HepG2 (cell line): ENCODE results near the gene CPNE1. TPM values are rescaled to one million over a fixed set of nuclear protein-coding genes. Genes with fewer than 3 reads are reported as not detected.

Experiments
- AKAP8 ChIP-seq: sonication (generic); formaldehyde crosslinking; IDR thresholded peaks from 2 replicates; pipeline ENCODE4 v1.5.1; 2020; ENCODE audit warnings: mild to moderate bottlenecking, missing genetic modification reagents
- ARID2 ChIP-seq: sonication (generic); formaldehyde crosslinking; IDR thresholded peaks from 2 replicates; pipeline ENCODE4 v1.8.1; 2022; ENCODE audit warnings: mild to moderate bottlenecking, missing genetic modification reagents, borderline replicate concordance
- FOXA1 ChIP-seq, 2 experiments: fragments of 450-650 bp in 1 of 2; sonication (generic) in 1 of 2; formaldehyde crosslinking in 1 of 2; IDR thresholded peaks; 2 replicates each; pipeline versions ENCODE4 v1.4.0 to v1.6.1; 2016 to 2020; ENCODE audit warnings: missing genetic modification reagents in 1 of 2
- HDAC6 ChIP-seq: fragments of 200-600 bp; sonication (generic); IDR thresholded peaks from 2 replicates; pipeline ENCODE4 v1.7.0; 2017; ENCODE audit warnings: mild to moderate bottlenecking, antibody characterized with exemption, low read length, low read depth
- HNRNPUL1 ChIP-seq: fragments of 200-400 bp; formaldehyde crosslinking; IDR thresholded peaks from 2 replicates; pipeline ENCODE4 v1.6.1; 2017; ENCODE audit warnings: low read depth, mild to moderate bottlenecking, low read length, moderate library complexity
- HOXA3 ChIP-seq: sonication (generic); formaldehyde crosslinking; IDR thresholded peaks from 2 replicates; pipeline ENCODE4 v1.5.0; 2020; ENCODE audit warnings: missing genetic modification reagents
- KDM5A ChIP-seq: fragments of 200-600 bp; sonication (generic); IDR thresholded peaks from 2 replicates; pipeline ENCODE4 v1.7.0; 2018; ENCODE audit warnings: antibody characterized with exemption, mild to moderate bottlenecking, low read length, borderline replicate concordance
- KLF13 ChIP-seq: sonication (generic); formaldehyde crosslinking; IDR thresholded peaks from 2 replicates; pipeline ENCODE4 v1.4.0; 2020; ENCODE audit warnings: mild to moderate bottlenecking, missing genetic modification reagents
- RXRB ChIP-seq: IDR thresholded peaks from 2 replicates; pipeline ENCODE4 v1.6.1; 2016; ENCODE audit warnings: borderline replicate concordance, missing genetic modification reagents, missing compliant biosample characterization
- SIX1 ChIP-seq: sonication (generic); formaldehyde crosslinking; IDR thresholded peaks from 2 replicates; pipeline ENCODE4 v1.4.0; 2020; ENCODE audit warnings: missing genetic modification reagents, borderline replicate concordance
- TCF7 ChIP-seq: sonication (generic); IDR thresholded peaks from 2 replicates; pipeline ENCODE4 v1.6.1; 2016; ENCODE audit warnings: antibody characterized with exemption, low read depth
- ZFP36L1 ChIP-seq: sonication (generic); formaldehyde crosslinking; IDR thresholded peaks from 2 replicates; pipeline ENCODE4 v1.8.0; 2022; ENCODE audit warnings: mild to moderate bottlenecking, missing genetic modification reagents, moderate library complexity
- ZNF557 ChIP-seq: sonication (generic); formaldehyde crosslinking; IDR thresholded peaks from 2 replicates; pipeline ENCODE4 v1.4.0; 2020; ENCODE audit warnings: missing genetic modification reagents
- ZNF709 ChIP-seq: sonication (generic); formaldehyde crosslinking; IDR thresholded peaks from 2 replicates; pipeline ENCODE4 v1.5.0; 2020; ENCODE audit warnings: mild to moderate bottlenecking, missing genetic modification reagents
- ZNF747 ChIP-seq: sonication (generic); formaldehyde crosslinking; IDR thresholded peaks from 2 replicates; pipeline ENCODE4 v1.8.1; 2023; ENCODE audit warnings: missing genetic modification reagents, mild to moderate bottlenecking, borderline replicate concordance
- ZSCAN30 ChIP-seq: sonication (generic); formaldehyde crosslinking; IDR thresholded peaks from 2 replicates; pipeline ENCODE4 v1.5.0; 2020; ENCODE audit warnings: mild to moderate bottlenecking, missing genetic modification reagents
- polyA plus RNA-seq, 8 experiments: library from polyadenylated mRNA; depleted of rRNA in 3 of 8; stranded (reverse) in 7 of 8; unstranded in 1 of 8; fragments of >200 nt; fragmentation: Illumina TruSeq in 4 of 8; extraction: Trizol in 4 of 8; gene quantifications; 2 replicates each; pipeline versions ENCODE4 v1.2.1 to v1.2.3, GENCODE V29; 2011 to 2016; ENCODE audit warnings: low read depth in 4 of 8, missing spikeins in 1 of 8, mixed read lengths in 1 of 8; ENCODE audit not compliant: insufficient read depth in 1 of 8
- total RNA-seq, 5 experiments: library from RNA; depleted of rRNA; stranded (reverse); fragments of >200 nt; fragmentation: Illumina TruSeq; extraction: Trizol; gene quantifications; 2 replicates each; pipeline ENCODE4 v1.2.3, GENCODE V29; 2016; ENCODE audit warnings: low read depth in 1 of 5
- TF ChIP-seq, protein P1 (sequence below): sonication (generic); formaldehyde crosslinking; IDR thresholded peaks from 2 replicates; pipeline ENCODE4 v1.4.0; 2020; ENCODE audit warnings: missing genetic modification reagents
- TF ChIP-seq, protein P2 (sequence below): IDR thresholded peaks from 2 replicates; pipeline ENCODE4 v1.4.0; 2020; ENCODE audit warnings: mild to moderate bottlenecking, missing genetic modification reagents

CPNE1 gene
- total and polyA plus RNA-seq, 2 of the 13 experiments (the other 11 are each of a cell fraction or from before 2014, with no cell fraction given): 408 to 431 TPM

DNA sequence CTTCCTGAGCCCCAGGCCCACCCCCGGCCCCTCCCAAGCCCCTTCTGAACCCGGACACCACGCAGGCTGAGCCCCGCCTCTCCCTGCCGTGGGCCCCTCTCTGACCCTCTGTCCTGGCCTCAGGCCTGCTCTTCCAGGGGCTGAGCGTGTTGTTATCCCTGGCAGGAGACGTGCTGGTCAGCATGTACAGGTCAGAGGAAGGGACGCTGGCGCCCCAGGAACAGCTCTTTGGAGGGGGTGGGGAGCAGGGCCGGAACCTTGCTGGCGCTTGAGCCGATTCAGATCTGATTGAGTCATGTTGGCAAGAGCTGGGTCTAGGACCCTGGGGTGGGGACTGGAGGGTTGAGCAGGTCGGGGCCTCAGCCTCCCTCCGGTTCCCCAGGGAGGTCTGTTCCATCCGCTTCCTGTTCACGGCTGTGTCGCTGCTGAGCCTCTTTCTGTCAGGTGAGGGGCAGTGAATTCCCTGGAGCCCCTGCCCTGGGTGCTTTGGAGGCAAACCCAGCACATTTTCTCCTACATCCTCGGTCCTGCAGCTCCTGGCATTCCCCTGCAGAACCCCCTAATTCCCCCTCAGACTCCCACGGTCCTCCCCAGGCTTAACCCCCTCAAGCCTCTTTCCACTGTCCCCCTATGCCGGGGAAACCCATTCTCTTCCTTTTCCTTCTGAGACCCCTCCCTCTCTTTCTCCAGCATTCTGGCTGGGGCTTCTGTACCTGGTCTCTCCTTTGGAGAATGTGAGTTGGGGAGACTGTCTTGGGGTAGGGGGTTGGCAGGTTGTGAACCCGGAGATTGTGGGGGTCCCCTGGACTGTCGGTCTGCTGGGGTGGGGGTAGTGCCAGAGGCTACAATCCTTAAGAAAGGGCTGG lies 47.1 kb downstream of the CPNE1 start (continued):
- TF ChIP-seq RXRB (CRISPR knock-in tag): peak; percentile 82
- TF ChIP-seq, protein P1, sequence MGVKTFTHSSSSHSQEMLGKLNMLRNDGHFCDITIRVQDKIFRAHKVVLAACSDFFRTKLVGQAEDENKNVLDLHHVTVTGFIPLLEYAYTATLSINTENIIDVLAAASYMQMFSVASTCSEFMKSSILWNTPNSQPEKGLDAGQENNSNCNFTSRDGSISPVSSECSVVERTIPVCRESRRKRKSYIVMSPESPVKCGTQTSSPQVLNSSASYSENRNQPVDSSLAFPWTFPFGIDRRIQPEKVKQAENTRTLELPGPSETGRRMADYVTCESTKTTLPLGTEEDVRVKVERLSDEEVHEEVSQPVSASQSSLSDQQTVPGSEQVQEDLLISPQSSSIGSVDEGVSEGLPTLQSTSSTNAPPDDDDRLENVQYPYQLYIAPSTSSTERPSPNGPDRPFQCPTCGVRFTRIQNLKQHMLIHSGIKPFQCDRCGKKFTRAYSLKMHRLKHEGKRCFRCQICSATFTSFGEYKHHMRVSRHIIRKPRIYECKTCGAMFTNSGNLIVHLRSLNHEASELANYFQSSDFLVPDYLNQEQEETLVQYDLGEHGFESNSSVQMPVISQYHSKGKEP (CRISPR knock-in tag): no peak
- peak; percentile 38; the same call in 1 of the 2 replicates for TF ChIP-seq ZFP36L1 (CRISPR knock-in tag)
- TF ChIP-seq TCF7: peak; percentile 31; the same call in 1 of the 2 replicates
- peak; percentile 19; the same call in 1 of the 2 replicates for TF ChIP-seq SIX1 (CRISPR knock-in tag)
- TF ChIP-seq HOXA3 (CRISPR knock-in tag): peak; percentile 57; the same call in 1 of the 2 replicates
- TF ChIP-seq ZNF747: peak; percentile 93
- TF ChIP-seq ZNF709 (CRISPR knock-in tag): no peak
- TF ChIP-seq HNRNPUL1: no peak
- no peak for TF ChIP-seq HDAC6
- TF ChIP-seq ZSCAN30 (CRISPR knock-in tag): no peak
- TF ChIP-seq, protein P2, sequence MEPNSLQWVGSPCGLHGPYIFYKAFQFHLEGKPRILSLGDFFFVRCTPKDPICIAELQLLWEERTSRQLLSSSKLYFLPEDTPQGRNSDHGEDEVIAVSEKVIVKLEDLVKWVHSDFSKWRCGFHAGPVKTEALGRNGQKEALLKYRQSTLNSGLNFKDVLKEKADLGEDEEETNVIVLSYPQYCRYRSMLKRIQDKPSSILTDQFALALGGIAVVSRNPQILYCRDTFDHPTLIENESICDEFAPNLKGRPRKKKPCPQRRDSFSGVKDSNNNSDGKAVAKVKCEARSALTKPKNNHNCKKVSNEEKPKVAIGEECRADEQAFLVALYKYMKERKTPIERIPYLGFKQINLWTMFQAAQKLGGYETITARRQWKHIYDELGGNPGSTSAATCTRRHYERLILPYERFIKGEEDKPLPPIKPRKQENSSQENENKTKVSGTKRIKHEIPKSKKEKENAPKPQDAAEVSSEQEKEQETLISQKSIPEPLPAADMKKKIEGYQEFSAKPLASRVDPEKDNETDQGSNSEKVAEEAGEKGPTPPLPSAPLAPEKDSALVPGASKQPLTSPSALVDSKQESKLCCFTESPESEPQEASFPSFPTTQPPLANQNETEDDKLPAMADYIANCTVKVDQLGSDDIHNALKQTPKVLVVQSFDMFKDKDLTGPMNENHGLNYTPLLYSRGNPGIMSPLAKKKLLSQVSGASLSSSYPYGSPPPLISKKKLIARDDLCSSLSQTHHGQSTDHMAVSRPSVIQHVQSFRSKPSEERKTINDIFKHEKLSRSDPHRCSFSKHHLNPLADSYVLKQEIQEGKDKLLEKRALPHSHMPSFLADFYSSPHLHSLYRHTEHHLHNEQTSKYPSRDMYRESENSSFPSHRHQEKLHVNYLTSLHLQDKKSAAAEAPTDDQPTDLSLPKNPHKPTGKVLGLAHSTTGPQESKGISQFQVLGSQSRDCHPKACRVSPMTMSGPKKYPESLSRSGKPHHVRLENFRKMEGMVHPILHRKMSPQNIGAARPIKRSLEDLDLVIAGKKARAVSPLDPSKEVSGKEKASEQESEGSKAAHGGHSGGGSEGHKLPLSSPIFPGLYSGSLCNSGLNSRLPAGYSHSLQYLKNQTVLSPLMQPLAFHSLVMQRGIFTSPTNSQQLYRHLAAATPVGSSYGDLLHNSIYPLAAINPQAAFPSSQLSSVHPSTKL (CRISPR knock-in tag): peak; percentile 66
- no peak for TF ChIP-seq FOXA1 (IDR thresholded peaks at IDR 0.05)
- no peak for TF ChIP-seq FOXA1 (CRISPR knock-in tag; IDR thresholded peaks at IDR 0.05)
- TF ChIP-seq ZNF557 (CRISPR knock-in tag): peak; percentile 63; the same call in 1 of the 2 replicates
- TF ChIP-seq AKAP8: peak; percentile 85
- TF ChIP-seq KLF13 (CRISPR knock-in tag): peak; percentile 94
- no peak for TF ChIP-seq KDM5A
- TF ChIP-seq ARID2 (CRISPR knock-in tag): no peak
